Right atrium auricular region (tissue), 2 donors: ENCODE data around the gene KIF1A. TPM values are rescaled to one million over a fixed set of nuclear protein-coding genes. Genes with fewer than 3 reads are reported as not detected.

Experiments used
- DNase-seq: peaks from one replicate; pipeline ENCODE4 v3.0.0-alpha.2; 2019; ENCODE audit warnings: low spot score
- H3K27ac ChIP-seq, 2 donors: fragments of 200-600 bp; sonication (generic); 1 replicate in 1 of 2; 2 replicates in 1 of 2; pipeline ENCODE4 v1.5.1; 2016 to 2019
- H3K27me3 ChIP-seq, 2 donors: fragments of 200-600 bp; sonication (generic); one replicate each; pipeline versions ENCODE4 v1.5.1 to v1.6.0; 2017 to 2019
- H3K36me3 ChIP-seq: fragments of 200-600 bp; sonication (generic); one replicate; pipeline ENCODE4 v1.5.1; 2016
- H3K4me1 ChIP-seq, 2 donors: fragments of 200-600 bp; sonication (generic); one replicate each; pipeline versions ENCODE4 v1.5.1 to v1.6.0; 2017 to 2019
- H3K4me3 ChIP-seq, 2 donors: fragments of 200-600 bp; sonication (generic); 1 replicate in 1 of 2; 2 replicates in 1 of 2; pipeline ENCODE4 v1.5.1; 2017 to 2019; ENCODE audit warnings: mild to moderate bottlenecking in 1 of 2, moderate library complexity in 1 of 2
- H3K9me3 ChIP-seq, 2 donors: fragments of 200-600 bp; sonication (generic); one replicate each; pipeline ENCODE4 v1.5.1; 2019
- CTCF ChIP-seq, 2 donors: fragments of 200-600 bp; sonication (generic); IDR thresholded peaks; one replicate each; pipeline ENCODE4 v1.5.1; 2019; ENCODE audit warnings: antibody characterized with exemption in 2 of 2
- total RNA-seq, 2 donors: library from RNA; depleted of rRNA; stranded (reverse); fragments of >200 nt; gene quantifications; one replicate each; pipeline ENCODE4 v1.1.0, GENCODE V29; 2016

KIF1A gene
- total RNA-seq, 2 donors from 2014 or later, result 41.8 to 43.7 TPM

GRCh38 chr2:240731178-240731545, 88.9 kb downstream of the KIF1A start:
- H3K4me3 ChIP-seq, result no peak overlapping the region
- DNase-seq, result no peak
- H3K4me1 ChIP-seq, result no peaks in the 10 kb centered on the region
- H3K27ac ChIP-seq, result no peak overlapping the region
- H3K27me3 ChIP-seq, result no peaks in the 10 kb centered on the region
- H3K36me3 ChIP-seq, result no peaks in the 10 kb centered on the region
- TF ChIP-seq CTCF (IDR thresholded peaks at IDR 0.05), result no peak
- no peaks in the 10 kb centered on the region for H3K9me3 ChIP-seq

- Histone ChIP-seq H3K4me1 (no peaks in the 10 kb centered on the region), H3K27me3 (no peaks in the 10 kb centered on the region), H3K27ac (no peak overlapping the region), H3K36me3 (no peaks in the 10 kb centered on the region), H3K4me3 (no peak overlapping the region), H3K9me3 (no peaks in the 10 kb centered on the region)
- no peak for DNase-seq
- no peak for TF ChIP-seq CTCF (IDR thresholded peaks at IDR 0.05)
Measured at GRCh38 chr2:240730501-240731177, 89.4 kb downstream of the KIF1A start.

GRCh38 chr2:240728827-240729226, 91.2 kb downstream of the KIF1A start:
- no peaks in the 10 kb centered on the region for H3K9me3 ChIP-seq
- H3K4me3 ChIP-seq, result no peak overlapping the region
- no peak for TF ChIP-seq CTCF (IDR thresholded peaks at IDR 0.05)
- H3K36me3 ChIP-seq, result no peaks in the 10 kb centered on the region
- no peaks in the 10 kb centered on the region for H3K27me3 ChIP-seq
- H3K27ac ChIP-seq, result no peak overlapping the region
- no peak for DNase-seq
- H3K4me1 ChIP-seq, result no peaks in the 10 kb centered on the region

GRCh38 chr2:240728361-240728760, 91.7 kb downstream of the KIF1A start:
- Histone ChIP-seq H3K4me1 (no peaks in the 10 kb centered on the region), H3K27ac (no peak overlapping the region), H3K4me3 (no peak overlapping the region), H3K36me3 (no peaks in the 10 kb centered on the region), H3K9me3 (no peaks in the 10 kb centered on the region), H3K27me3 (no peaks in the 10 kb centered on the region)
- no peak for TF ChIP-seq CTCF (IDR thresholded peaks at IDR 0.05)
- no peak for DNase-seq

- H3K4me1 ChIP-seq, result no peaks in the 10 kb centered on the region
- H3K36me3 ChIP-seq, result no peaks in the 10 kb centered on the region
- H3K9me3 ChIP-seq, result no peaks in the 10 kb centered on the region
- H3K27ac ChIP-seq, result no peak overlapping the region
- no peak overlapping the region for H3K4me3 ChIP-seq
- no peaks in the 10 kb centered on the region for H3K27me3 ChIP-seq
- no peak for TF ChIP-seq CTCF (IDR thresholded peaks at IDR 0.05)
- no peak for DNase-seq
Measured at GRCh38 chr2:240727913-240728312, 92.1 kb downstream of the KIF1A start.

GRCh38 chr2:240727439-240727838, 92.6 kb downstream of the KIF1A start:
- Histone ChIP-seq H3K4me1 (no peaks in the 10 kb centered on the region), H3K27me3 (no peaks in the 10 kb centered on the region), H3K9me3 (no peaks in the 10 kb centered on the region), H3K36me3 (no peaks in the 10 kb centered on the region), H3K27ac (no peak overlapping the region), H3K4me3 (no peak overlapping the region)
- DNase-seq, result no peak
- no peak for TF ChIP-seq CTCF (IDR thresholded peaks at IDR 0.05)
